ENCODE results near the gene TBC1D1. TPM values are rescaled to one million over a fixed set of nuclear protein-coding genes. Genes with fewer than 3 reads are reported as not detected.
A peak's percentile ranks its signal among the peaks of the same experiment; 100 is the strongest.

TBC1D1 gene
- total RNA-seq, 1 donor from 2014 or later: 92.7 TPM

DNA sequence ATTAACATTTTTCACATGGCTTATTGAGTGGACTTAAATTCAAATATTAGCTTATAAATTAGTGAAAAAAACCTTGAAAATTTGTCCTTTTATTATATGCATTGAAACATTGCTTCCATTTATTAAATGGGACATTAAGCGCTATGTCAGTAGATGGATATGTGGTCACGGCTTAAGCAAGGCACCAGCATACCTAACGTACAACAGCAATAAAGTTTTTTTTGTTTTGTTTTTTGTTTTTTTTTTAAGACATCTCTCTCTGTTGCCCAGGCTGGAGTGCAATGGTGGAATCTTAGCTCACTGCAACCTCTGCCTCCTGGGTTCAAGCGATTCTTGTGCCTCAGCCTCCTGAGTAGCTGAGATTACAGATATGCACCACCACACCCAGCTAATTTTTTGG, 32.8 kb upstream of the TBC1D1 start:
- peaks cover 25% of the 10 kb centered on the region for H3K36me3 Mint-ChIP-seq (ENCODE audit: low read depth)
- no peak for DNase-seq (ENCODE audit: low spot score)
- H3K4me3 Mint-ChIP-seq (ENCODE audit: unreplicated experiment): no peak overlapping the region
- TF ChIP-seq CTCF (IDR thresholded peaks at IDR 0.05): no peak
- H3K4me1 Mint-ChIP-seq (ENCODE audit: low read depth): peaks cover 3% of the 10 kb centered on the region
- no peak overlapping the region for H3K27ac Mint-ChIP-seq (ENCODE audit: unreplicated experiment)
- H3K27me3 Mint-ChIP-seq (ENCODE audit: low read depth): no peaks in the 10 kb centered on the region
- H3K9me3 Mint-ChIP-seq (ENCODE audit: low read depth): no peaks in the 10 kb centered on the region

GRCh38 chr4:37858872-37859271, 32.0 kb upstream of the TBC1D1 start:
- peaks cover 23% of the 10 kb centered on the region for H3K36me3 Mint-ChIP-seq (ENCODE audit: low read depth)
- no peaks in the 10 kb centered on the region for H3K27me3 Mint-ChIP-seq (ENCODE audit: low read depth)
- H3K4me3 Mint-ChIP-seq (ENCODE audit: unreplicated experiment): no peak overlapping the region
- no peak overlapping the region for H3K27ac Mint-ChIP-seq (ENCODE audit: unreplicated experiment)
- peaks cover 3% of the 10 kb centered on the region for H3K4me1 Mint-ChIP-seq (ENCODE audit: low read depth)
- no peaks in the 10 kb centered on the region for H3K9me3 Mint-ChIP-seq (ENCODE audit: low read depth)
- no peak for DNase-seq (ENCODE audit: low spot score)
- no peak for TF ChIP-seq CTCF (IDR thresholded peaks at IDR 0.05)

DNA sequence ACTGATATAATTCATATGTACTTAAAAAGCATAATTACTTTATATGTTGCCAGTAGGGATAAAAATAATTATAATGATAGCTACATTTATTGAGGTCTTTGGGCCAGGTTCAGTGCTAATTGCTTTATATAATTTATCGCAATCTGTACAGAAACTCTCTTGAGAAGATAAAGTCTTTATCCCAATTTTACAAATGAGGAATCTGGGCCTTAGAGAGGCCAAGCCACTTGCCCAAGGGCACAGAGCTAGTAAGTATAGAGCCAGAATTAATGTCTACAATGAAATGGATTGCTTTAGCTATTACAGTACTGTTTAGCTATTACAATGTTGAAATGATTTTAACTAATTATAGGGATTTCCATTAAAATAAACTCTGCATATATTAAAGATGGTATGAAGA, 30.6 kb upstream of the TBC1D1 start:
- H3K4me3 Mint-ChIP-seq (ENCODE audit: unreplicated experiment): no peak overlapping the region
- H3K9me3 Mint-ChIP-seq (ENCODE audit: low read depth): no peaks in the 10 kb centered on the region
- H3K4me1 Mint-ChIP-seq (ENCODE audit: low read depth): peaks cover 12% of the 10 kb centered on the region
- peaks cover 19% of the 10 kb centered on the region for H3K36me3 Mint-ChIP-seq (ENCODE audit: low read depth)
- no peak for DNase-seq (ENCODE audit: low spot score)
- H3K27ac Mint-ChIP-seq (ENCODE audit: unreplicated experiment): no peak overlapping the region
- H3K27me3 Mint-ChIP-seq (ENCODE audit: low read depth): no peaks in the 10 kb centered on the region
- TF ChIP-seq CTCF (IDR thresholded peaks at IDR 0.05): no peak

- no peak for TF ChIP-seq CTCF (IDR thresholded peaks at IDR 0.05)
- peaks cover 5% of the 10 kb centered on the region for H3K9me3 Mint-ChIP-seq (ENCODE audit: low read depth)
- no peak overlapping the region for H3K27ac Mint-ChIP-seq (ENCODE audit: unreplicated experiment)
- no peak overlapping the region for H3K4me3 Mint-ChIP-seq (ENCODE audit: unreplicated experiment)
- H3K27me3 Mint-ChIP-seq (ENCODE audit: low read depth): no peaks in the 10 kb centered on the region
- peaks cover 22% of the 10 kb centered on the region for H3K36me3 Mint-ChIP-seq (ENCODE audit: low read depth)
- no peak for DNase-seq (ENCODE audit: low spot score)
- peaks cover 18% of the 10 kb centered on the region for H3K4me1 Mint-ChIP-seq (ENCODE audit: low read depth)
Measured at GRCh38 chr4:37862961-37863360, 27.9 kb upstream of the TBC1D1 start.

DNA sequence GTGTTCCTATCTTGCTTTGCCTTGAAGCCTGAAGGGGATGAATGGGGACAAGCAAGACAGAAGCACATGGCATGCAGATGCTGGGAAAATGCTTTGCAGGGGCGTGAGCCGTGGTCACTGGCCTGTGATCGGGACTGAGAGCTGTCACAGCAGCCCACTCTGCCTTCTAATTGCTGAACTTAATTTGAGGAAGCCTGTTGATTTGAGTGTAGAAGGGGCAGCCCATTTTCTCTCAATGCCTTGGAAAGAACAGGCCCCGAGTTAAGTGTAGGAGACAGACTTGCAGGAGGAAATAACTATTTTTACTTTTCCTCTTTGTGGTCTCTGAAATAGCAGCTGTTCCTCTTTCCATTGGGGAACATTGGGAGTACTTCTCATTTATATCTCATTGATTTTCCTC, 26.1 kb upstream of the TBC1D1 start:
- H3K36me3 Mint-ChIP-seq (ENCODE audit: low read depth): peaks cover 17% of the 10 kb centered on the region
- H3K27me3 Mint-ChIP-seq (ENCODE audit: low read depth): no peaks in the 10 kb centered on the region
- TF ChIP-seq CTCF (IDR thresholded peaks at IDR 0.05): no peak
- peaks cover 5% of the 10 kb centered on the region for H3K9me3 Mint-ChIP-seq (ENCODE audit: low read depth)
- H3K27ac Mint-ChIP-seq (ENCODE audit: unreplicated experiment): peak overlapping the region; percentile 57
- no peak overlapping the region for H3K4me3 Mint-ChIP-seq (ENCODE audit: unreplicated experiment)
- DNase-seq (ENCODE audit: low spot score): no peak
- H3K4me1 Mint-ChIP-seq (ENCODE audit: low read depth): peaks cover 18% of the 10 kb centered on the region
